Trophoblast cell (in vitro differentiated cells and primary cell): Measurements from ENCODE around the gene RHOD.

Source experiments
- DNase-seq, 2 donors: peaks; one replicate each; pipeline ENCODE4 v3.0.0-alpha.2; 2016
- H2AFZ ChIP-seq: 2 replicates; pipeline ENCODE4 v1.6.1; 2013; ENCODE audit warnings: low read length, moderate library complexity, mild to moderate bottlenecking; ENCODE audit not compliant: insufficient read depth, poor library complexity
- H2AK5ac ChIP-seq: 2 replicates; pipeline ENCODE4 v1.6.1; 2013; ENCODE audit warnings: mild to moderate bottlenecking, low read length
- H2BK120ac ChIP-seq: 2 replicates; pipeline ENCODE4 v1.6.1; 2013; ENCODE audit warnings: low read length, mild to moderate bottlenecking, moderate library complexity; ENCODE audit not compliant: insufficient read depth, poor library complexity
- H2BK12ac ChIP-seq: 2 replicates; pipeline ENCODE4 v1.6.1; 2013; ENCODE audit warnings: mild to moderate bottlenecking, low read length, moderate library complexity
- H2BK5ac ChIP-seq: 2 replicates; pipeline ENCODE4 v1.6.1; 2013; ENCODE audit warnings: low read length, low read depth, moderate library complexity, mild to moderate bottlenecking; ENCODE audit not compliant: poor library complexity
- H3K14ac ChIP-seq: 2 replicates; pipeline ENCODE4 v1.6.1; 2013; ENCODE audit warnings: mild to moderate bottlenecking, low read length
- H3K18ac ChIP-seq: 2 replicates; pipeline ENCODE4 v1.6.1; 2013; ENCODE audit warnings: mild to moderate bottlenecking, low read length
- H3K23ac ChIP-seq: 2 replicates; pipeline ENCODE4 v1.6.1; 2013; ENCODE audit warnings: low read length
- H3K27ac ChIP-seq: 2 replicates; pipeline ENCODE4 v1.5.1; 2013; ENCODE audit warnings: low read depth, mild to moderate bottlenecking, inconsistent platforms, low read length, moderate library complexity
- H3K27me3 ChIP-seq: 2 replicates; pipeline ENCODE4 v1.6.1; 2013; ENCODE audit warnings: inconsistent platforms, mild to moderate bottlenecking, low read length, moderate library complexity; ENCODE audit not compliant: insufficient read depth
- H3K36me3 ChIP-seq, 2 experiments: 1 replicate in 1 of 2; 2 replicates in 1 of 2; pipeline ENCODE4 v1.6.1; 2013; ENCODE audit warnings: low read length in 2 of 2, mild to moderate bottlenecking in 2 of 2, moderate library complexity in 1 of 2; ENCODE audit not compliant: insufficient read depth in 2 of 2, control insufficient read depth in 1 of 2
- H3K4ac ChIP-seq: 2 replicates; pipeline ENCODE4 v1.6.1; 2013; ENCODE audit warnings: low read depth, mild to moderate bottlenecking, low read length, moderate library complexity
- H3K4me1 ChIP-seq, 2 experiments: 1 replicate in 1 of 2; 2 replicates in 1 of 2; pipeline ENCODE4 v1.6.1; 2013; ENCODE audit warnings: low read length in 2 of 2, mild to moderate bottlenecking in 2 of 2, moderate library complexity in 1 of 2; ENCODE audit not compliant: insufficient read depth in 2 of 2, control insufficient read depth in 1 of 2
- H3K4me2 ChIP-seq: 2 replicates; pipeline ENCODE4 v1.6.1; 2013; ENCODE audit warnings: inconsistent platforms, mild to moderate bottlenecking, low read length, moderate library complexity
- H3K4me3 ChIP-seq: 2 replicates; pipeline ENCODE4 v1.5.1; 2013; ENCODE audit warnings: mild to moderate bottlenecking, low read depth, low read length, inconsistent platforms
- H3K79me1 ChIP-seq: one replicate; pipeline ENCODE4 v1.6.1; 2013; ENCODE audit warnings: low read length
- H3K79me2 ChIP-seq: 2 replicates; pipeline ENCODE4 v1.6.1; 2013; ENCODE audit warnings: low read length, mild to moderate bottlenecking; ENCODE audit not compliant: control insufficient read depth, insufficient read depth, poor library complexity
- H3K9ac ChIP-seq: 2 replicates; pipeline ENCODE4 v1.6.1; 2013; ENCODE audit warnings: mild to moderate bottlenecking, low read length
- H3K9me3 ChIP-seq: 2 replicates; pipeline ENCODE4 v1.6.1; 2013; ENCODE audit warnings: low read depth, mild to moderate bottlenecking, control low read depth, inconsistent platforms, low read length; ENCODE audit not compliant: insufficient read depth
- H4K12ac ChIP-seq: 2 replicates; pipeline ENCODE4 v1.6.1; 2013; ENCODE audit warnings: low read depth, mild to moderate bottlenecking, low read length, moderate library complexity
- H4K8ac ChIP-seq: 2 replicates; pipeline ENCODE4 v1.6.1; 2013; ENCODE audit warnings: low read depth, mild to moderate bottlenecking, low read length, moderate library complexity
- H4K91ac ChIP-seq: one replicate; pipeline ENCODE4 v1.6.1; 2013; ENCODE audit warnings: low read depth, mild to moderate bottlenecking, low read length, moderate library complexity
- WGBS: extraction: QIAGEN DNeasy Blood & Tissue Kit; methylation state at CpG from one replicate; pipeline ENCODE4 v1.1.7; 2013; ENCODE audit warnings: missing lambda C conversion rate; ENCODE audit not compliant: insufficient read length, insufficient coverage; ENCODE audit errors: extremely low coverage; 5-methylcytosine and 5-hydroxymethylcytosine counted together

The RHOD gene

DNA sequence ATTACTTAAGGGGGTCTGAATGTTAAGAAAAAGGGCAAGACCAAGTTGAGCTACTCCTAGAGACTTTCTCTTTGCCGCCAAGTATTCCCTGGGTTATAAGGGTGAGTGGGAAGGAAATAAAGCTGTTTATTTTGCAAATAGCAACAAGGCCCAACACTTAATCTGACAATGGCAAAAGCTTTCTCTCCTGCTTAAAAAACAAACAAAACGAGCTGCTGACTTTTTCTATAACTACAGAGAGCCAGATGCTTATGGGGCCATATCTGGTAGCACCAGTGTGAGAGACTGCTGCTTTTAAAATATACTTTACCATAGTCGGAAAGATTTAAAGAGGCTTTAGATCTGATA, 60.1 kb downstream of the RHOD start:
- no peak overlapping the region for H2BK120ac ChIP-seq
- no peak overlapping the region for H2AK5ac ChIP-seq
- DNase-seq: no peak
- H3K79me1 ChIP-seq: peaks cover 18% of the 10 kb centered on the region
- peaks cover 24% of the 10 kb centered on the region for H3K79me2 ChIP-seq
- H3K27me3 ChIP-seq: no peaks in the 10 kb centered on the region
- H2BK12ac ChIP-seq: no peak overlapping the region
- no peak overlapping the region for H3K23ac ChIP-seq
- no peak overlapping the region for H3K4me2 ChIP-seq
- H3K14ac ChIP-seq: no peak overlapping the region
- no peak overlapping the region for H4K12ac ChIP-seq
- H4K91ac ChIP-seq: no peak overlapping the region
- H2AFZ ChIP-seq: no peak overlapping the region
- H3K18ac ChIP-seq: no peak overlapping the region
- no peak overlapping the region for H3K9ac ChIP-seq
- no peak overlapping the region for H4K8ac ChIP-seq
- H3K27ac ChIP-seq: no peak overlapping the region
- no CpG with 5 or more reads among the region's 3 CpGs for WGBS
- H3K36me3 ChIP-seq: no peaks in the 10 kb centered on the region
- H3K9me3 ChIP-seq: no peaks in the 10 kb centered on the region
- no peak overlapping the region for H3K4ac ChIP-seq
- peaks cover 4% of the 10 kb centered on the region in 2 experiments for H3K4me1 ChIP-seq
- H2BK5ac ChIP-seq: no peak overlapping the region
- H3K4me3 ChIP-seq: no peak overlapping the region

DNA sequence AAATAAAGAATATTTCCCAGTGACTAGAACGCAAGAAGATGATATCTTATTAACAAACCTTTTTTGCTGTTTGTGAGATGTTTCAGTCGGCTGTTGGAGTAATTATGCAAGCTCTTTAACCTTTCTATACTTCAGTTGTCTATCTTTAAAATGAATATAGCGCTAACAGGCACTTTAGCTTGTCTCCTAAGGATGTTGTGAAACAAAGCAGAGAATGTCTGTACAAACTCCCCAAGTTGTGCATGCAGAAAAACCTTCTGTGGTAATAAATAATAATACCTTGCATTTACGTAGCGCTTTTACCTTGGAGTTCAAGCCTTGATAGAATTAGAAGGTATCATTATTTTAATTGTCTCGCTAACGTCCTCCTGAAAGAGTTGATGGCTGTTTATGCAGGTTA, 60.5 kb downstream of the RHOD start:
- Histone ChIP-seq H4K12ac (peak overlapping the region; percentile 100), H3K4ac (no peak overlapping the region), H4K91ac (peak overlapping the region; percentile 100), H2BK120ac (peak overlapping the region; percentile 97), H3K9ac (no peak overlapping the region), H2AFZ (peak overlapping the region; percentile 97), H3K4me1 (peaks cover 4% of the 10 kb centered on the region in 2 experiments), H3K18ac (no peak overlapping the region), H3K4me3 (no peak overlapping the region), H4K8ac (peak overlapping the region; percentile 100), H3K27me3 (no peaks in the 10 kb centered on the region), H3K9me3 (no peaks in the 10 kb centered on the region), H3K14ac (peak overlapping the region; percentile 100), H3K79me2 (peaks cover 24% of the 10 kb centered on the region), H3K27ac (no peak overlapping the region), H3K36me3 (no peaks in the 10 kb centered on the region), H3K23ac (no peak overlapping the region), H2BK12ac (no peak overlapping the region), H3K79me1 (peaks cover 18% of the 10 kb centered on the region), H2AK5ac (no peak overlapping the region), H2BK5ac (no peak overlapping the region), H3K4me2 (peak overlapping the region; percentile 90)
- DNase-seq: no peak
- no CpG with 5 or more reads among the region's 7 CpGs for WGBS

DNA sequence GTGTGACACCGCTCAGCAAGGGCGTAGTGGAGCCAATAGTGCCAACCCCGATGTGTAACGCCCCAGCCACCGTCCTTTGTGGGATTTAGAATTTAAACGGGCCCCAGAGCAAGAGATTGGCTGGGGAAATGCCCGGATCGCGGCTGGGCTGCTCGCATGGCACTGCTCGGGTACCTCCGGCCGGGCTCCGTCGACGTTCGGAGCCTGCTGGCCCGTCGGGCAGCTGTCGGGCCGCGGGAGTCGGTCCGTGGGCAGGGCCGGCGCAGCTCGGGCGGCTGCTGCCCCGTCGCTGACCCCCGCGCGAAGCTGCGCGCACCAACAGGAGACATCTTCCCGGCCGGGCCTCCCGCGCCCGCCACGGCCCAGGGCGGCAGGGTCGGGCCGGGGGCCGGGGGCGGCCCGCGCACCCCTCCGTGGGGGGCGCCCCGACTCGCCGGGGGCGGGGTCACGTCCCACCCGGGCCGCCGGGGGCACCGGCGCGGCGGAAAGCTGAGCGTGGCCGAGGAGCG, 61.1 kb downstream of the RHOD start:
- WGBS: no CpG with 5 or more reads among the region's 65 CpGs
- peak overlapping the region; percentile 100 for H4K8ac ChIP-seq
- peak overlapping the region; percentile 90 for H3K4me2 ChIP-seq
- peak overlapping the region; percentile 85 for H3K4me3 ChIP-seq
- no peaks in the 10 kb centered on the region for H3K27me3 ChIP-seq
- peaks cover 0 to 2% of the 10 kb centered on the region in 2 experiments for H3K36me3 ChIP-seq
- H3K4me1 ChIP-seq: peaks cover 4 to 5% of the 10 kb centered on the region in 2 experiments
- peak overlapping the region; percentile 99 for H3K27ac ChIP-seq
- peak overlapping the region; percentile 97 for H2AFZ ChIP-seq
- no peak overlapping the region for H3K23ac ChIP-seq
- peak in 1 of 2 donors; percentile 26 for DNase-seq
- H3K18ac ChIP-seq: peak overlapping the region; percentile 100
- peak overlapping the region; percentile 100 for H4K91ac ChIP-seq
- peak overlapping the region; percentile 100 for H3K14ac ChIP-seq
- peak overlapping the region; percentile 99 for H3K4ac ChIP-seq
- H2BK12ac ChIP-seq: peak overlapping the region; percentile 65
- peaks cover 18% of the 10 kb centered on the region for H3K79me1 ChIP-seq
- peak overlapping the region; percentile 100 for H4K12ac ChIP-seq
- peak overlapping the region; percentile 99 for H3K9ac ChIP-seq
- H2AK5ac ChIP-seq: peak overlapping the region; percentile 83
- H3K79me2 ChIP-seq: peaks cover 29% of the 10 kb centered on the region
- peak overlapping the region; percentile 99 for H2BK5ac ChIP-seq
- H3K9me3 ChIP-seq: no peaks in the 10 kb centered on the region
- peak overlapping the region; percentile 100 for H2BK120ac ChIP-seq

DNA sequence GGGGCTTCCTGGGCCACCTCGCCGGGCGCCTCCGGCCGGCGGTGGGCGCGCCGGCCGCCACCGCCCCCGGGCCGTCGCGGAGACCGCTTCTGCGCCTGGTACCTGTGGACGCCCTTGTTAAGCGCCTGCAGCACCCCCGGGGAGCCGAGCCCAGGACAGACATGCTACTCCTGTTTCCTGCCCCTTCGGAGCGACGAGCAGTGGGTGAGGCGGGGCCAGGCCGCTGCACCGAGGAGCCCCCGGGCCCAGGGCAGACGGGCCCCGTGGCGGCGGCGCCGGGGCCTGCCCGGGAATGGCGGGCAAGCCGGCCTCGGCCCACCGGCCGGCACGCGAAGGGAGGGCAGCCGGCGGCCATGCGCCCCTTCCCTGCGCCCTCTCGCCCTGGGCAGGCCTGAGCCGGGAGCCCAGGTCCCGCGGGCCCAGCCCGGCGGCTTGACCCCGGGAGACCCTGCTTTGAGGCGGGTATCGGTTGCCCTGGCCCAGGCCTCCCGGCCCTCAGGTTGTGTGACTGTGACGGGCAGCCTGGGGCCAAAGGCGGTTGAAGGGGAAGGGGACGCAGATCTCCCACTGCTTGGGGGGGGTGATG, 61.6 kb downstream of the RHOD start:
- Histone ChIP-seq H2BK120ac (peak overlapping the region; percentile 100), H2BK5ac (peak overlapping the region; percentile 99), H3K79me1 (peaks cover 18% of the 10 kb centered on the region), H3K9ac (peak overlapping the region; percentile 99), H3K79me2 (peaks cover 32% of the 10 kb centered on the region), H3K18ac (peak overlapping the region; percentile 100), H4K12ac (peak overlapping the region; percentile 100), H3K4me2 (peak overlapping the region; percentile 90), H2BK12ac (peak overlapping the region; percentile 95), H3K9me3 (no peaks in the 10 kb centered on the region), H2AFZ (peak overlapping the region; percentile 97), H3K36me3 (peaks cover 0 to 4% of the 10 kb centered on the region in 2 experiments), H3K4me1 (peaks cover 4 to 8% of the 10 kb centered on the region in 2 experiments), H3K27me3 (no peaks in the 10 kb centered on the region), H2AK5ac (peak overlapping the region; percentile 94), H3K4me3 (peak overlapping the region; percentile 85), H3K4ac (peak overlapping the region; percentile 99), H4K8ac (peak overlapping the region; percentile 100), H4K91ac (peak overlapping the region; percentile 100), H3K23ac (no peak overlapping the region), H3K27ac (peak overlapping the region; percentile 99), H3K14ac (peak overlapping the region; percentile 100)
- DNase-seq: peak in 1 of 2 donors; percentile 36
- no CpG with 5 or more reads among the region's 59 CpGs for WGBS
